H9 (cell line): ENCODE data around the gene IQCE. TPM values are rescaled to one million over a fixed set of nuclear protein-coding genes. Genes with fewer than 3 reads are reported as not detected.
A peak's percentile ranks its signal among the peaks of the same experiment; 100 is the strongest.

Source experiments
- DNase-seq: peaks from one replicate; pipeline ENCODE4 v3.0.0-alpha.2; 2017
- H2AFZ ChIP-seq: one replicate; pipeline ENCODE4 v1.6.1; 2013; ENCODE audit warnings: mild to moderate bottlenecking, low read length, control low read depth, moderate library complexity
- H2AK5ac ChIP-seq: 2 replicates; pipeline ENCODE4 v1.6.1; 2013; ENCODE audit warnings: low read length, control low read depth, mixed read lengths; ENCODE audit not compliant: insufficient read length
- H2BK120ac ChIP-seq: one replicate; pipeline ENCODE4 v1.6.1; 2013; ENCODE audit warnings: low read depth, mild to moderate bottlenecking, low read length, control low read depth, inconsistent platforms; ENCODE audit not compliant: poor library complexity, severe bottlenecking
- H2BK12ac ChIP-seq: 2 replicates; pipeline ENCODE4 v1.6.1; 2013; ENCODE audit warnings: low read length, control low read depth, mixed read lengths, low read depth; ENCODE audit not compliant: insufficient read length
- H2BK15ac ChIP-seq: 2 replicates; pipeline ENCODE4 v1.6.1; 2013; ENCODE audit warnings: low read depth, low read length, control low read depth
- H2BK20ac ChIP-seq: one replicate; pipeline ENCODE4 v1.6.1; 2013; ENCODE audit warnings: low read depth, mild to moderate bottlenecking, low read length, control low read depth, inconsistent platforms; ENCODE audit not compliant: poor library complexity, severe bottlenecking
- H2BK5ac ChIP-seq: 2 replicates; pipeline ENCODE4 v1.6.1; 2013; ENCODE audit warnings: low read length, control low read depth, mixed read lengths; ENCODE audit not compliant: insufficient read length
- H3K14ac ChIP-seq: 2 replicates; pipeline ENCODE4 v1.6.1; 2013; ENCODE audit warnings: low read length, control low read depth; ENCODE audit not compliant: insufficient read depth
- H3K18ac ChIP-seq: 2 replicates; pipeline ENCODE4 v1.6.1; 2013; ENCODE audit warnings: low read depth, mild to moderate bottlenecking, mixed read lengths, low read length, control low read depth; ENCODE audit not compliant: insufficient read length
- H3K23ac ChIP-seq: 2 replicates; pipeline ENCODE4 v1.6.1; 2013; ENCODE audit warnings: low read length, control low read depth, mixed read lengths, low read depth; ENCODE audit not compliant: insufficient read length
- H3K23me2 ChIP-seq: 2 replicates; pipeline ENCODE4 v1.6.1; 2013; ENCODE audit warnings: low read depth, mild to moderate bottlenecking, mixed read lengths, low read length, control low read depth; ENCODE audit not compliant: insufficient read length, poor library complexity, severe bottlenecking
- H3K27ac ChIP-seq: 2 replicates; pipeline ENCODE4 v1.5.1; 2013; ENCODE audit warnings: low read length, control low read depth, mixed read lengths, low read depth; ENCODE audit not compliant: insufficient read length
- H3K27me3 ChIP-seq: 2 replicates; pipeline ENCODE4 v1.6.1; 2013; ENCODE audit warnings: low read length, control low read depth, inconsistent platforms; ENCODE audit not compliant: insufficient read depth
- H3K4ac ChIP-seq: 2 replicates; pipeline ENCODE4 v1.6.1; 2013; ENCODE audit warnings: low read depth, mild to moderate bottlenecking, control low read depth, inconsistent platforms, low read length, moderate library complexity
- H3K4me1 ChIP-seq: 2 replicates; pipeline ENCODE4 v1.6.1; 2013; ENCODE audit warnings: low read length, control low read depth, inconsistent platforms; ENCODE audit not compliant: insufficient read depth
- H3K4me2 ChIP-seq: 2 replicates; pipeline ENCODE4 v1.6.1; 2013; ENCODE audit warnings: low read length, control low read depth, mixed read lengths; ENCODE audit not compliant: insufficient read length, insufficient read depth
- H3K56ac ChIP-seq: 2 replicates; pipeline ENCODE4 v1.6.1; 2013; ENCODE audit warnings: low read depth, mild to moderate bottlenecking, mixed read lengths, low read length, control low read depth; ENCODE audit not compliant: insufficient read length
- H3K79me1 ChIP-seq: 2 replicates; pipeline ENCODE4 v1.6.1; 2013; ENCODE audit warnings: low read depth, mild to moderate bottlenecking, moderate library complexity, low read length, control low read depth, inconsistent platforms; ENCODE audit not compliant: insufficient read depth, poor library complexity, severe bottlenecking
- H3K79me2 ChIP-seq: 2 replicates; pipeline ENCODE4 v1.6.1; 2013; ENCODE audit warnings: low read length, control low read depth, inconsistent platforms; ENCODE audit not compliant: insufficient read depth
- H3K9ac ChIP-seq: 2 replicates; pipeline ENCODE4 v1.6.1; 2013; ENCODE audit warnings: low read length, control low read depth, mixed read lengths; ENCODE audit not compliant: insufficient read length; ENCODE audit errors: extremely low read depth
- H3K9me3 ChIP-seq: one replicate; pipeline ENCODE4 v1.6.1; 2013; ENCODE audit warnings: low read depth, low read length, inconsistent platforms; ENCODE audit not compliant: control insufficient read depth
- H3T11ph ChIP-seq: one replicate; pipeline ENCODE4 v1.6.1; 2013; ENCODE audit warnings: mild to moderate bottlenecking, low read length, control low read depth, inconsistent platforms
- H4K20me1 ChIP-seq: one replicate; pipeline ENCODE4 v1.6.1; 2013; ENCODE audit not compliant: control insufficient read depth, insufficient read length, insufficient read depth
- H4K5ac ChIP-seq: 2 replicates; pipeline ENCODE4 v1.6.1; 2013; ENCODE audit warnings: low read depth, mild to moderate bottlenecking, mixed read lengths, low read length, control low read depth; ENCODE audit not compliant: insufficient read length
- H4K8ac ChIP-seq: replicated peaks from 2 replicates; pipeline ENCODE4 v1.6.1; 2013; ENCODE audit warnings: low read length, control low read depth, mixed read lengths, low read depth; ENCODE audit not compliant: insufficient read length
- H4K91ac ChIP-seq: 2 replicates; pipeline ENCODE4 v1.6.1; 2013; ENCODE audit warnings: low read depth, mild to moderate bottlenecking, moderate library complexity, mixed read lengths, low read length, control low read depth; ENCODE audit not compliant: insufficient read length
- H3K27ac Mint-ChIP-seq, 3 experiments: 2 replicates in 2 of 3; 3 replicates in 1 of 3; pipeline ENCODE4 v1.8.0; 2020 to 2021; ENCODE audit warnings: mixed read lengths in 3 of 3, mild to moderate bottlenecking in 1 of 3, moderate library complexity in 1 of 3
- H3K27me3 Mint-ChIP-seq: 2 replicates; pipeline ENCODE4 v1.8.0; 2021; ENCODE audit warnings: low read depth, mild to moderate bottlenecking, moderate library complexity, mixed read lengths
- H3K36me3 Mint-ChIP-seq, 3 experiments: 2 replicates in 2 of 3; 3 replicates in 1 of 3; pipeline ENCODE4 v1.8.0; 2020 to 2021; ENCODE audit warnings: low read depth in 3 of 3, mixed read lengths in 3 of 3; ENCODE audit not compliant: insufficient read depth in 1 of 3
- H3K4me1 Mint-ChIP-seq, 2 experiments: 2 replicates each; pipeline ENCODE4 v1.8.0; 2020; ENCODE audit warnings: mixed read lengths in 2 of 2
- H3K4me3 Mint-ChIP-seq, 2 experiments: 2 replicates in 1 of 2; 3 replicates in 1 of 2; pipeline ENCODE4 v1.8.0; 2020 to 2021; ENCODE audit warnings: mild to moderate bottlenecking in 2 of 2, mixed read lengths in 2 of 2, moderate library complexity in 1 of 2
- H3K9me3 Mint-ChIP-seq, 2 experiments: 2 replicates in 1 of 2; 3 replicates in 1 of 2; pipeline ENCODE4 v1.8.0; 2020; ENCODE audit warnings: mild to moderate bottlenecking in 2 of 2, mixed read lengths in 2 of 2, moderate library complexity in 1 of 2
- WGBS: extraction: QIAGEN DNeasy Blood & Tissue Kit; methylation state at CpG from one replicate; pipeline ENCODE4 v1.1.7; 2013; ENCODE audit warnings: missing lambda C conversion rate, low lambda C conversion rate, mixed read lengths; ENCODE audit not compliant: insufficient read length; ENCODE audit errors: extremely low coverage; 5-methylcytosine and 5-hydroxymethylcytosine counted together
- total RNA-seq: library from RNA; stranded (reverse); gene quantifications from 2 replicates; pipeline ENCODE4 v1.2.1, GENCODE V29; 2021
- TF ChIP-seq, protein P1 (sequence below): fragments of 200-600 bp; sonication (generic); conservative IDR thresholded peaks from 3 replicates; pipeline ENCODE4 v1.8.0; 2021; ENCODE audit warnings: antibody characterized with exemption, mild to moderate bottlenecking

IQCE gene
- total RNA-seq, 1 experiment from 2014 or later = 7.0 TPM

DNA sequence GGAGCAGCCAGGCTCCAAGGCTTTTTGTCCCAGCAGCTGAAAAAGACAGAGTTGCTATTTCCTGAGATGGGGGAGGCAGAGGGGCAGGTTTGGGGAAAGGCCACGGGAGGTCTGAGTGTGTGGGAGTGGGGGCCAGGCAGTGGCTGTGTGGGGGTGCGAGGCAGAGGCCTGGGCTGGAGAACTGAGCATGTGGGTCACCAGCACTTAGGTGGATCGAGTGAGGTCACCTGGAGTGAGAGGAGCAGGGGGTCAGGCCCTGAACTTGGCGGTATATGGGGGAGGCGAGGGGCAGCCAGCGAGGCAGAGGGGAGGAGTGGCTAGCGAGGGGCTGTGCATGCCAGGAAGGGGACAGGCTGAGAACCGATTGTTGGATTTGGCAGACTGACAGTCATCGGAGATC is 28.4 kb downstream of the IQCE start:
- Histone ChIP-seq H2AFZ (no peak overlapping the region), H2BK5ac (no peak overlapping the region), H2BK15ac (no peak overlapping the region), H3K4me1 (no peaks in the 10 kb centered on the region), H4K5ac (no peak overlapping the region), H2BK20ac (no peak overlapping the region), H3K4me2 (no peak overlapping the region), H3K9ac (no peak overlapping the region), H4K8ac (no peak overlapping the region), H3K23me2 (no peaks in the 10 kb centered on the region), H2BK120ac (no peak overlapping the region), H3K14ac (no peak overlapping the region; the same call in 1 of the 2 replicates), H4K20me1 (no peaks in the 10 kb centered on the region), H3K79me1 (no peaks in the 10 kb centered on the region), H3K56ac (no peak overlapping the region), H3K79me2 (no peaks in the 10 kb centered on the region), H4K91ac (no peak overlapping the region), H3K4ac (no peak overlapping the region), H2AK5ac (no peak overlapping the region), H3K23ac (no peak overlapping the region), H3K18ac (no peak overlapping the region), H3K27ac (no peak overlapping the region), H3K9me3 (no peaks in the 10 kb centered on the region), H3K27me3 (no peaks in the 10 kb centered on the region), H2BK12ac (no peak overlapping the region), H3T11ph (no peak overlapping the region)
- Mint-ChIP-seq H3K4me1 (peaks cover 9 to 21% of the 10 kb centered on the region in 2 experiments), H3K36me3 (peaks cover 0 to 4% (median 0%) of the 10 kb centered on the region in 3 experiments; a peak in 2 of 7 replicates), H3K27ac (peak overlapping the region; percentile 27 to 77 (median 38); a peak in 4 of 7 replicates), H3K4me3 (peak overlapping the region in 1 of 2 experiments; percentile 22; a peak in 2 of 5 replicates), H3K9me3 (no peaks in the 10 kb centered on the region), H3K27me3 (no peaks in the 10 kb centered on the region)
- no peak for DNase-seq
- TF ChIP-seq, protein P1, sequence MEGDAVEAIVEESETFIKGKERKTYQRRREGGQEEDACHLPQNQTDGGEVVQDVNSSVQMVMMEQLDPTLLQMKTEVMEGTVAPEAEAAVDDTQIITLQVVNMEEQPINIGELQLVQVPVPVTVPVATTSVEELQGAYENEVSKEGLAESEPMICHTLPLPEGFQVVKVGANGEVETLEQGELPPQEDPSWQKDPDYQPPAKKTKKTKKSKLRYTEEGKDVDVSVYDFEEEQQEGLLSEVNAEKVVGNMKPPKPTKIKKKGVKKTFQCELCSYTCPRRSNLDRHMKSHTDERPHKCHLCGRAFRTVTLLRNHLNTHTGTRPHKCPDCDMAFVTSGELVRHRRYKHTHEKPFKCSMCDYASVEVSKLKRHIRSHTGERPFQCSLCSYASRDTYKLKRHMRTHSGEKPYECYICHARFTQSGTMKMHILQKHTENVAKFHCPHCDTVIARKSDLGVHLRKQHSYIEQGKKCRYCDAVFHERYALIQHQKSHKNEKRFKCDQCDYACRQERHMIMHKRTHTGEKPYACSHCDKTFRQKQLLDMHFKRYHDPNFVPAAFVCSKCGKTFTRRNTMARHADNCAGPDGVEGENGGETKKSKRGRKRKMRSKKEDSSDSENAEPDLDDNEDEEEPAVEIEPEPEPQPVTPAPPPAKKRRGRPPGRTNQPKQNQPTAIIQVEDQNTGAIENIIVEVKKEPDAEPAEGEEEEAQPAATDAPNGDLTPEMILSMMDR = no peak
- WGBS = no CpG with 5 or more reads among the region's 9 CpGs
